ENCODE results near the gene PREP. TPM values are rescaled to one million over a fixed set of nuclear protein-coding genes. Genes with fewer than 3 reads are reported as not detected.

Gene PREP
- total RNA-seq, 1 donor from 2014 or later: 14.0 TPM

DNA sequence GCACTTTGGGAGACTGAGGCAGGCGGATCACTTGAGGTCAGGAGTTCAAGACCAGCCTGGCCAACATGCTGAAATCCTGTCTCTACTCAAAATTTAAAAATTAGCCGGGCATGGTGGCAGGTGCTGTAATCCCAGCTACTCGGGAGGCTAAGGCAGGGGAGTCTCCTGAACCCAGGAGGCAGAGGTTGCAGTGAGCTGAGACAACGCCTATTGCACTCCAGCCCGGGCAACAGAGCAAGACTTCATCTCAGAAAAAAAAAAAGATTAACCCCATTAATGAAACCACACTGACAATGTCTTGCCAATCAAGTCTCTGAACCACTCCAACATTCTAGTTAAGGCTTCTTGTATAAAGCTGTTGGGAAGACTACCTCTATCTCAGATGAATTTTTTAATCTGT lies 4.0 kb downstream of the PREP start:
- DNase-seq (ENCODE audit: low spot score) (no peak), ATAC-seq (no peak)

- ATAC-seq (no peak), DNase-seq (ENCODE audit: low spot score) (no peak)
Observed at GRCh38 chr6:105397987-105398386, 4.9 kb downstream of the PREP start.

DNA sequence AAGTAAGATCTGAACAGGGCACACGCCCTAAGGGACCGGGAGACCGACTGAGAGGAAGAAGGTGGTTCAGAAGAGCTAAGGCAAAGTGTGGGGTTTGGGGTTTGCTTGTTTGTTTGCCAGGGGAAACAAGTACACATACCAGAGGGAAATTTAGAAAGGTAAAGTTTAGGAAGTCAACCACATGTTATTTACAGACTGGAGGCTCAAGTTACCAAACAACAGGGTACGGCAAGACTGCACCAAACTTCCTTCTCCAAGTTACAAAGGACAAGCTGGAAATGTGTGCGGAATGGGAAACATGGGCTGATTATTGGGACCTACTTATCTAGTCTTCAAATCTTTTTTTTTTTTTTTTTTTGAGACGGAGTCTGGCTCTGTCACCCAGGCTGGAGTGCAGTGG lies 11.2 kb downstream of the PREP start:
- ATAC-seq: no peak

GRCh38 chr6:105389543-105389942 lies 13.3 kb downstream of the PREP start:
- ATAC-seq (no peak), DNase-seq (ENCODE audit: low spot score) (no peak)

More for the DNA sequence above, 11.2 kb downstream of the PREP start:
- DNase-seq (ENCODE audit: low spot score): no peak

GRCh38 chr6:105388392-105388791 lies 14.5 kb downstream of the PREP start:
- ATAC-seq (no peak), DNase-seq (ENCODE audit: low spot score) (no peak)

DNA sequence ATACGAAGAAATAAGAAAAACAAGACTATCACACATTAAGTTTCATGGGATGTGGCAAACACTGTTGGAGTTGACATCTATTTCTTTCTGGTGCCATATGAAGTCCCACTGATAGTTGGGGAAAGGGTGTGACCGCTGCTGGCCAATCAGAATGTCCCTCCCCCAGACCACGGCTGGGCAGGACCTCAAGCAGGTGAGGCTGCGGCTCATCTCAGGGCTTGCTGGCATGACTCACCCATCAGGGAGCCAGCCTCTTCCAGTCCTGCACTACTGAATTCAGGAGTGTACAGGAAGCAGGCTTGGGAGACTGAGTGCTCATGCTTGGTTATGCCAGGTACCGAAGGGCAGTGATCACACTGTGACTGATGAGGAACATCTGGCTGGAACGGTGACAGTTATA lies 18.9 kb downstream of the PREP start:
- no peak for ATAC-seq
- DNase-seq (ENCODE audit: low spot score): no peak

DNA sequence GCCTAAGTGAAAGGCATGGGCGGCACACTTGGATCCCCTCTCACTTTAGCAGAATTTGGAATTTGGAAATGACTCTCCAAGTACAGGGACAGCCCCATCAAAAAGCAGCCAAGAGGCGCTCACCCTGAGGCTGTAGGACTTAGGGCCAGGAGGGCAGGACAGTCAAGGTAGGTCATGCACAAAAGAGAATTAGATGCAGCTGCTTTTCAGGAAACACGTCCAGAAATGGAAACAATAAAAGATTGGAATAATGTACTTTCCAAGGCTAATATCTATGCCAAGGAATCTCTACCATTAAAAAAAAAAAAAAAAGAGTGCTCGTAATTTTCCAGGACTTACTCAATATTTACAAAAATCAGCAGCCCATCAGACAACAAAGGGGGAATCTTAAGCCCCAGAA lies 19.9 kb downstream of the PREP start:
- no peak for ATAC-seq
- DNase-seq (ENCODE audit: low spot score): no peak

DNA sequence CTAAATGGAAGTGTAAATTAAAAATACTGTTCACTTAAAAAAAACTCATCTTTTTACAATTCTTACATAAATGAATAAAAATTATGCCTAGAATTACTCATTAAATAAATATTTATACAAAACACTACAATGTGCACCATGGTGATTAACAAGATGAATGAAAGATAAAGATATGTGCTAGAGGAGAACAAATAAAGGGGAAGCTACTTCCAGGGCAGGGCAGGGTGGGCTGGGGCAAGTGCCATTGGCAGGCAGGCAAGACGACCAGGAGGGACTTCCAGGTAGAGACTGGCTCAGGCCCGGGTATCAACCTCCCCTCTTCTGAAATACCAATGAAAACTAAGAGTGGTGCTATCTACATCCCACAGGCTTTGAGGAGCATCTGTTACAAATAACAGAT lies 20.4 kb downstream of the PREP start:
- no peak for ATAC-seq
- DNase-seq (ENCODE audit: low spot score): no peak

- DNase-seq (ENCODE audit: low spot score): no peak
- no peak for ATAC-seq
Observed at GRCh38 chr6:105380634-105381033, 22.2 kb downstream of the PREP start.

- no peak for DNase-seq (ENCODE audit: low spot score)
- ATAC-seq: no peak
Observed at GRCh38 chr6:105375797-105376196, 27.1 kb downstream of the PREP start.

DNA sequence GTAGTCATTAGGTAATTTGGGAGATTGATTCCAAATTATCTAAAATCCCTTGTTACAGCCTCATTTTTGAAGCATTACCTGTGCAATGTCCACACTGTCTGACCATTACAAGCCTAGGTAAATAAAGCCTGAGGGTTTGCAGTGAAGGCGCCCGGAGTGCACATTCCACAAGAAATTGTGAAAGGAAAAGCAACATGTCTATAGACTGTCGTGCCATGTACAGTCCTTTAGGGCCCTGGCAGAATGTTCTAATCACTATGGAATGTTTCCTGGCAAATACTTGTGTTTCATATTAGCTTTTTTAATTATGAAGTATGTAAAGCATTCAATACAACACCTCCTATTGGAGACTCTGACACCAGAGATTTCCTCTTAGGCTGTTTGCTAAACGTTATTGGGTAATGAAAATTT lies 28.9 kb downstream of the PREP start:
- ATAC-seq (no peak), DNase-seq (ENCODE audit: low spot score) (no peak)

- DNase-seq (ENCODE audit: low spot score): no peak
- no peak for ATAC-seq
Observed at GRCh38 chr6:105373481-105373880, 29.4 kb downstream of the PREP start.

DNA sequence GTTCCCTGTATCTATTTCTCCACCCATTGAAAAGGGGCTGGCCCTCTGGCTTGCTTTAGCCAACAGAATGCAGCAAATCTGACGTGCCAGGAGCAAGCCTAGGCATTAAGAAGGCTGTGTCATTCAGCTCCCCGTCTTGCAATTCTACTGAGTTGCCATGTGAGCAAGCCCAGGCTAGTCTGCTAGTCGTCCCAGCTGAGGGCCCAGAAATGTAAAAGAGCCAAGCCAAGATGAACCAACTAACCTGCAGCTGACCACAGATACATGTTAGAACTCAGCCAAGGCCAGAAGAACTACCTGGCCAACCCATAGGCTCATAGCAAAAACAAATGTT lies 30.1 kb downstream of the PREP start:
- DNase-seq (ENCODE audit: low spot score) (no peak), ATAC-seq (no peak)

- ATAC-seq (no peak), DNase-seq (ENCODE audit: low spot score) (no peak)
Observed at GRCh38 chr6:105372142-105372848, 30.6 kb downstream of the PREP start.

GRCh38 chr6:105370351-105370750 lies 32.5 kb downstream of the PREP start:
- no peak for ATAC-seq
- no peak for DNase-seq (ENCODE audit: low spot score)

- DNase-seq (ENCODE audit: low spot score) (no peak), ATAC-seq (no peak)
Observed at GRCh38 chr6:105369145-105369544, 33.7 kb downstream of the PREP start.

- DNase-seq (ENCODE audit: low spot score): no peak
- no peak for ATAC-seq
Observed at GRCh38 chr6:105364243-105364642, 38.6 kb downstream of the PREP start.

DNA sequence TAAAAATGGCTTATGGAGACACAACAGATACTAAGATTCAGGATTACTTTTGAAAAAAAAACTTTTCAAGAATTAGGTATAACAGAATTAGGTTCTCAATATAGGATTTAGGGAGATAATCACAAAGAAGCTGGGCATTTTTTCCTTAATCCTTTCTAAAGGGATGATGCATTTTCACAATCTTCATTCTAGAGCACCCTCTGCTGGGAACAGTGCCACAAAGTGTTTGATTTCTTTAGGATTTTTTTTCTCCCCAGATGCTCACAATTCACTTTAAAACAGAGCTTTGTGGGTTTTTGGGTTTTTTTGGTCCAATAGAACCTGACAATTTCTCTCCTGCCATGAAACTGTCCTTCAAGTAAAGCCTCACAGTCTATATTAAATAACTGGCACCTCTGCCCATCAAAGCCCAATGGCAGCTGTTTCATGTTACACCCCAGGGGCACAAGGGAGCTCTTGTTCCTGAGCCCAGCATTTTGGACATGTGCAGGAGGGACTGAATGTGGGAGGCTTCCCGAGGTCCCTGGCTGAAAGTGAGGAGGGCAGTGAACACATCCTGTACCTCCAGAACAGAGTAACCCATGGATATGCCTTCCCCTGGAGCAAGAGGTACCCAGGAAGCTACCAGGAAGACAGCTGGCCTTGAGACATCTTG lies 39.7 kb downstream of the PREP start:
- ATAC-seq (no peak), DNase-seq (ENCODE audit: low spot score) (no peak)

GRCh38 chr6:105359419-105360370 lies 43.2 kb downstream of the PREP start:
- ATAC-seq (no peak), DNase-seq (ENCODE audit: low spot score) (no peak)

DNA sequence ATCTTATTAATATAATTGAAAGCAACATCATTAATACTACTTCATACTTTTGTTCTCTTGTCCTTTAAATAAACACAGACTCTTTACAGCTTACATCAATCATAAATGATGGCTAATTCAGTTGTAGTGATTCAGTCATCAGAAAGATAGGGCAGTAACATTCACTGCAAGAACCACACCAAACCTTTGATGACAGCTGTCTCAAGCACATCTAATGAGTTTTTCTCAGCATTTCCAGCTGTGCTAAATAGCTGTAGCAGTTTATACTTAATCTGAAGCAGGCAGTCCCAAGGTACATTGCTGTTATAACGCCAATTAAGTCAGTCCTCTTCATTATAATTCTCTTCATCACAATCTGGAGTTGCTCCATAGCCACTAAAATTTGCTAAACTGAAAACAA lies 45.7 kb downstream of the PREP start:
- ATAC-seq (no peak), DNase-seq (ENCODE audit: low spot score) (no peak)

DNA sequence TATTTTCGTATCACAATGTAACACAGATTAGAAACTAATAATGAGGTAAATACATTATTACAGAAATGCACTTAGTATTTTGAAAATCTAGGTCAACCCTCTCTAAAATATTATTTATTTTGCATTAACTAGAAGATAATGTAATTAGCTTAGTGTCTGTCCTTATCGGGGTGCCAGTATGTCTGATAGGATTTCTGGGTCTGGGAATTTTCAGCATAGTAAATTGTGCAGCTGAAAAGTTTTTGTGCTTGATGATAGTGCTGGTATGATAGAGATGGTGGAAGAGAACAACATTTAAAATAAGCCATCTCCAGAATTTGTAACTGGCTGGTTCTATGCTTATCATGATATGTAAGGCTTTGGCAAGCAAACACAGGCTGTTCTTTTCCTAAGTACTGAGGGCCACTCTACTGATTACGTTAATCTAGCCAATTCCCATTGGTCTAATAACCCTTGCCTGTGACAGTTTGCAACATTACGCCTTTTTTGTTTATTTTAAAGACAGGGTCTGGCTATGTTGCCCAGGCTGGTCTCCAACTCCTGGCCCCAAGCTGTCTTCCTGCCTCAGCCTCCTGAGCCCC lies 50.8 kb downstream of the PREP start:
- DNase-seq (ENCODE audit: low spot score): no peak
- no peak for ATAC-seq
